SK-N-SH treated with all-trans-retinoic acid at 6 μM for 48 hours (cell line): ENCODE data around the gene CDH26.

Experiments
- BACH2 ChIP-seq: fragments of 250-450 bp; sonication (Bioruptor Pico); IDR thresholded peaks from 2 replicates; pipeline ENCODE4 v1.9.0; 2021; ENCODE audit warnings: mild to moderate bottlenecking, borderline replicate concordance
- CSDC2 ChIP-seq: fragments of 250-450 bp; sonication (Bioruptor Pico); IDR thresholded peaks from 2 replicates; pipeline ENCODE4 v1.5.0; 2020; ENCODE audit warnings: mild to moderate bottlenecking, moderate library complexity
- GLIS3 ChIP-seq: fragments of 250-450 bp; sonication (Bioruptor Pico); IDR thresholded peaks from 2 replicates; pipeline ENCODE4 v1.5.0; 2020; ENCODE audit warnings: mild to moderate bottlenecking, moderate library complexity
- PATZ1 ChIP-seq: fragments of 250-450 bp; sonication (Bioruptor Pico); IDR thresholded peaks from 2 replicates; pipeline ENCODE4 v1.8.0; 2020; ENCODE audit warnings: mild to moderate bottlenecking, moderate library complexity, borderline replicate concordance
- RARB ChIP-seq: fragments of 250-450 bp; sonication (Bioruptor Pico); IDR thresholded peaks from 2 replicates; pipeline ENCODE4 v1.8.0; 2021; ENCODE audit warnings: mild to moderate bottlenecking, moderate library complexity
- TCF4 ChIP-seq: fragments of 250-450 bp; sonication (Bioruptor Pico); IDR thresholded peaks from 2 replicates; pipeline ENCODE4 v1.8.0; 2021; ENCODE audit warnings: mild to moderate bottlenecking, moderate library complexity, borderline replicate concordance
- ZNF8 ChIP-seq: fragments of 450-650 bp; formaldehyde crosslinking; IDR thresholded peaks from 2 replicates; pipeline ENCODE4 v1.5.0; 2020; ENCODE audit warnings: mild to moderate bottlenecking, moderate library complexity

GRCh38 chr20:60060593-60060992 lies 102.4 kb downstream of the CDH26 start:
- TF ChIP-seq BACH2 (CRISPR knock-in tag) (no peak), GLIS3 (CRISPR knock-in tag) (no peak), ZNF8 (no peak), CSDC2 (no peak), TCF4 (CRISPR knock-in tag) (no peak), RARB (CRISPR knock-in tag) (no peak), PATZ1 (CRISPR knock-in tag) (no peak)
